Uterus (tissue), 4 donors: Measurements from ENCODE around the gene DPCD. TPM values are rescaled to one million over a fixed set of nuclear protein-coding genes. Genes with fewer than 3 reads are reported as not detected.

Experiments used
- DNase-seq, 2 donors: peaks; one replicate each; pipeline ENCODE4 v3.0.0-alpha.2; 2019 to 2020
- H3K27ac ChIP-seq, 2 donors: fragments of 200-600 bp; sonication (generic); 1 replicate in 1 of 2; 2 replicates in 1 of 2; pipeline ENCODE4 v1.5.1; 2016 to 2018
- H3K27me3 ChIP-seq, 2 donors: fragments of 200-600 bp; sonication (generic); one replicate each; pipeline ENCODE4 v1.5.1; 2018 to 2019; ENCODE audit warnings: control low read depth in 1 of 2
- H3K36me3 ChIP-seq, 2 donors: fragments of 200-600 bp; sonication (generic); one replicate each; pipeline ENCODE4 v1.5.1; 2019; ENCODE audit warnings: control low read depth in 1 of 2
- H3K4me1 ChIP-seq, 2 donors: fragments of 200-600 bp; sonication (generic); one replicate each; pipeline ENCODE4 v1.5.1; 2018 to 2019; ENCODE audit warnings: control low read depth in 1 of 2
- H3K4me3 ChIP-seq, 2 donors: fragments of 200-600 bp; sonication (generic); 1 replicate in 1 of 2; 2 replicates in 1 of 2; pipeline ENCODE4 v1.5.1; 2018 to 2019; ENCODE audit warnings: mild to moderate bottlenecking in 1 of 2
- H3K9me3 ChIP-seq, 2 donors: fragments of 200-600 bp; sonication (generic); one replicate each; pipeline ENCODE4 v1.5.1; 2019; ENCODE audit warnings: control low read depth in 1 of 2
- CTCF ChIP-seq, 4 experiments: fragments of 200-600 bp in 2 of 4; fragments of 450-650 bp in 2 of 4; sonication (generic) in 2 of 4; IDR thresholded peaks; one replicate each; pipeline ENCODE4 v1.5.1; 2016 to 2019; ENCODE audit warnings: antibody characterized with exemption in 4 of 4, mild to moderate bottlenecking in 2 of 4, moderate library complexity in 1 of 4
- POLR2A ChIP-seq, 2 donors: fragments of 450-650 bp; IDR thresholded peaks; one replicate each; pipeline ENCODE4 v1.6.1; 2016; ENCODE audit warnings: antibody characterized with exemption in 2 of 2, mild to moderate bottlenecking in 1 of 2, moderate library complexity in 1 of 2
- intact Hi-C: fragments of 100-400 bp; cut with DNase I; formaldehyde crosslinking; loops from one replicate; pipeline ENCODE4 v1.15.1; 2023; ENCODE audit warnings: low total_unique reads
- total RNA-seq, 4 donors: library from RNA; depleted of rRNA in 3 of 4; stranded (reverse); fragments of >200 nt in 3 of 4; gene quantifications; one replicate each; pipeline versions ENCODE4 v1.1.0 to v1.2.4, GENCODE V29; 2014 to 2023
- donor health status: DM: yes; HTN: yes; CAD: no.

The DPCD gene
- total RNA-seq, 4 donors from 2014 or later: 5.1 to 35.6 (median 21.7) TPM

- intact Hi-C loops: no loop called here
- Histone ChIP-seq H3K9me3 (no peaks in the 10 kb centered on the region), H3K27me3 (no peaks in the 10 kb centered on the region), H3K27ac (no peak overlapping the region), H3K36me3 (no peaks in the 10 kb centered on the region), H3K4me3 (no peak overlapping the region), H3K4me1 (no peaks in the 10 kb centered on the region)
- TF ChIP-seq POLR2A (IDR thresholded peaks at IDR 0.05) (no peak), CTCF (IDR thresholded peaks at IDR 0.05) (no peak)
- DNase-seq: no peak
Measured at GRCh38 chr10:101557541-101557940, 30.6 kb upstream of the DPCD start.

DNA sequence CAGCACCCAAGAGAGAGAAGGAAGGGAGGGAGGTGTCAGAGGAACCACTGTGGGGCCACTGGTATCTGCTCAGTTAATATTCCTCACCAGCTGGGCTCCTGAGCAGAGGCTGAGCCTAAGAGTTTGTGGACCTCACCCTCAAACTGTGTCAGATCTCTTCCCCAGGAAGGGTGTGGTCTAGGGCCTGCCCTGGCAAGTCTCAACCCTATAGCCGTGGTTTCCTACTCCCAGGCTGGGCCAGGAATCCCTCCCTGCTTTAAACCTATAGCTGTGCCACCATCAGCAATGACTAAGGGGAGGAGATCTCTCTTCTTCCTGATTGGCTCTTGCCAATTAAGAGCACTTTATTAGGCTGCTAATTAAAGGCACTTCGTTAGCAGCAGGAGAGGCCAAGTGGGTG is 29.9 kb upstream of the DPCD start:
- TF ChIP-seq CTCF (IDR thresholded peaks at IDR 0.05) (no peak), POLR2A (IDR thresholded peaks at IDR 0.05) (no peak)
- H3K9me3 ChIP-seq: no peaks in the 10 kb centered on the region
- H3K36me3 ChIP-seq: no peaks in the 10 kb centered on the region
- H3K4me3 ChIP-seq: no peak overlapping the region
- H3K4me1 ChIP-seq: no peaks in the 10 kb centered on the region
- H3K27ac ChIP-seq: no peak overlapping the region
- intact Hi-C loops: no loop called here
- H3K27me3 ChIP-seq: no peaks in the 10 kb centered on the region
- DNase-seq: no peak

GRCh38 chr10:101558671-101559595 is 29.2 kb upstream of the DPCD start:
- H3K4me1 ChIP-seq: no peaks in the 10 kb centered on the region
- intact Hi-C loops: no loop called here

GRCh38 chr10:101559596-101560297 is 28.4 kb upstream of the DPCD start:
- Histone ChIP-seq H3K4me1 (no peaks in the 10 kb centered on the region), H3K36me3 (no peaks in the 10 kb centered on the region), H3K9me3 (no peaks in the 10 kb centered on the region), H3K4me3 (no peak overlapping the region), H3K27ac (no peak overlapping the region), H3K27me3 (peaks cover 0 to 2% of the 10 kb centered on the region in 2 donors)
- TF ChIP-seq CTCF (IDR thresholded peaks at IDR 0.05) (no peak), POLR2A (IDR thresholded peaks at IDR 0.05) (no peak)
- intact Hi-C loops: no loop called here
- DNase-seq: no peak

More at GRCh38 chr10:101558671-101559595, 29.2 kb upstream of the DPCD start:
- DNase-seq: no peak
- TF ChIP-seq CTCF (IDR thresholded peaks at IDR 0.05) (no peak), POLR2A (IDR thresholded peaks at IDR 0.05) (no peak)
- Histone ChIP-seq H3K9me3 (no peaks in the 10 kb centered on the region), H3K27me3 (no peaks in the 10 kb centered on the region), H3K4me3 (no peak overlapping the region), H3K27ac (no peak overlapping the region), H3K36me3 (no peaks in the 10 kb centered on the region)
